Endothelial cell of umbilical vein (primary cell): Measurements from ENCODE around the gene ANO6. TPM values are rescaled to one million over a fixed set of nuclear protein-coding genes. Genes with fewer than 3 reads are reported as not detected.

Source experiments
- BruUV-seq: library from RNA; stranded (reverse); fragments of 400-500 nt; replicated peaks from 2 replicates; lab custom pipeline; 2021; lab: Mats Ljungman, UMichigan
- CTCF ChIA-PET: fragments of 300-600, 350-600 bp; sonication (Branson Sonifier 250); formaldehyde crosslinking; loops from one replicate; lab custom pipeline; 2021; ENCODE audit warnings: antibody characterized with exemption, inconsistent platforms; lab: Charles Lee
- POLR2A ChIA-PET: fragments of 300-600, 350-600 bp; sonication (Branson Sonifier 250); formaldehyde crosslinking; loops from one replicate; lab custom pipeline; 2021; ENCODE audit warnings: antibody characterized with exemption, inconsistent platforms; lab: Charles Lee
- DNase-seq: peaks from one replicate; pipeline ENCODE4 v3.0.0-alpha.2; 2011; ENCODE audit warnings: low read depth, low spot score
- FAIRE-seq: peaks from 2 replicates; lab custom pipeline; 2011; peaks lifted over from hg19 to GRCh38; lab: Jason Lieb, UNC
- H2AFZ ChIP-seq: 2 replicates; pipeline ENCODE4 v1.6.0; 2012; ENCODE audit warnings: low read depth, low read length, control low read depth, inconsistent platforms
- H3K27ac ChIP-seq: 2 replicates; pipeline ENCODE4 v1.5.1; 2011; ENCODE audit warnings: low read depth, mild to moderate bottlenecking, control low read depth, low read length, moderate library complexity; ENCODE audit not compliant: insufficient read depth
- H3K27me3 ChIP-seq, 2 experiments: 2 replicates each; pipeline versions ENCODE4 v1.6.0 to v1.6.1; 2011; ENCODE audit warnings: low read length in 2 of 2, mixed read lengths in 1 of 2; ENCODE audit not compliant: control insufficient read depth in 2 of 2, insufficient read depth in 2 of 2
- H3K36me3 ChIP-seq, 2 experiments: 2 replicates in 1 of 2; 3 replicates in 1 of 2; pipeline ENCODE4 v1.5.1; 2011; ENCODE audit warnings: low read length in 2 of 2, mild to moderate bottlenecking in 1 of 2, moderate library complexity in 1 of 2; ENCODE audit not compliant: control insufficient read depth in 2 of 2, insufficient read depth in 2 of 2; ENCODE audit errors: extremely low read depth in 1 of 2
- H3K4me1 ChIP-seq: 3 replicates; pipeline ENCODE4 v1.5.1; 2011; ENCODE audit warnings: mild to moderate bottlenecking, low read length; ENCODE audit not compliant: control insufficient read depth, insufficient read depth; ENCODE audit errors: extremely low read depth
- H3K4me2 ChIP-seq: 2 replicates; pipeline ENCODE4 v1.6.1; 2011; ENCODE audit warnings: low read length, control low read depth, mixed read lengths; ENCODE audit not compliant: insufficient read depth
- H3K4me3 ChIP-seq, 3 experiments: fragments of 200-600 bp in 1 of 3; sonication (generic), shearing (Covaris generic) in 1 of 3; replicated peaks in 1 of 3; 2 replicates each; pipeline ENCODE4 v1.5.1; 2011 to 2016; ENCODE audit warnings: control low read depth in 3 of 3, low read length in 3 of 3, mild to moderate bottlenecking in 2 of 3, inconsistent platforms in 1 of 3, low read depth in 1 of 3, moderate library complexity in 1 of 3; ENCODE audit not compliant: insufficient read depth in 1 of 3
- H3K79me2 ChIP-seq: 2 replicates; pipeline ENCODE4 v1.6.0; 2012; ENCODE audit warnings: low read length, inconsistent platforms; ENCODE audit not compliant: control insufficient read depth, insufficient read depth
- H3K9ac ChIP-seq: replicated peaks from 2 replicates; pipeline ENCODE3; 2011; ENCODE audit warnings: low read length, control low read depth; ENCODE audit not compliant: insufficient read depth; ENCODE audit errors: extremely low read depth
- H3K9me1 ChIP-seq: replicated peaks from 3 replicates; pipeline ENCODE4 v1.6.0; 2011; ENCODE audit warnings: mild to moderate bottlenecking, low read length; ENCODE audit not compliant: control insufficient read depth, insufficient read depth; ENCODE audit errors: extremely low read depth
- H3K9me3 ChIP-seq: replicated peaks from 2 replicates; pipeline ENCODE4 v1.5.1; 2012; ENCODE audit warnings: low read length, inconsistent platforms; ENCODE audit not compliant: control insufficient read depth, insufficient read depth
- H4K20me1 ChIP-seq: replicated peaks from 2 replicates; pipeline ENCODE3; 2011; ENCODE audit warnings: mild to moderate bottlenecking, low read length; ENCODE audit not compliant: control insufficient read depth, insufficient read depth; ENCODE audit errors: extremely low read depth
- EZH2 ChIP-seq: IDR thresholded peaks from 2 replicates; pipeline ENCODE4 v1.6.1; 2012; ENCODE audit warnings: borderline replicate concordance, low read depth, mild to moderate bottlenecking, moderate library complexity, low read length, inconsistent platforms; ENCODE audit not compliant: severe bottlenecking
- FOS ChIP-seq: IDR thresholded peaks from 2 replicates; pipeline ENCODE4 v1.6.1; 2011; ENCODE audit warnings: mild to moderate bottlenecking, low read length, moderate library complexity, borderline replicate concordance; ENCODE audit not compliant: insufficient read depth
- GATA2 ChIP-seq: IDR thresholded peaks from 2 replicates; pipeline ENCODE4 v1.7.0; 2011; ENCODE audit warnings: low read depth, mild to moderate bottlenecking, moderate library complexity, mixed read lengths, low read length; ENCODE audit not compliant: insufficient read length, insufficient read depth
- JUN ChIP-seq: IDR thresholded peaks from 2 replicates; pipeline ENCODE4 v1.6.1; 2011; ENCODE audit warnings: borderline replicate concordance, low read depth; ENCODE audit not compliant: insufficient read length, insufficient read depth
- MAX ChIP-seq: IDR thresholded peaks from 2 replicates; pipeline ENCODE4 v1.6.1; 2011; ENCODE audit not compliant: insufficient read depth, insufficient read length
- MYC ChIP-seq: IDR thresholded peaks from one replicate; pipeline ENCODE4 v1.6.1; 2011; ENCODE audit warnings: mild to moderate bottlenecking, low read depth, low read length
- POLR2A ChIP-seq: IDR thresholded peaks from 2 replicates; pipeline ENCODE4 v1.6.1; 2012; ENCODE audit warnings: low read depth, mild to moderate bottlenecking, control low read depth, low read length
- POLR2AphosphoS5 ChIP-seq: IDR thresholded peaks from 2 replicates; pipeline ENCODE4 v1.6.1; 2012; ENCODE audit warnings: low read depth, mild to moderate bottlenecking, control low read depth, low read length, moderate library complexity; ENCODE audit not compliant: insufficient read depth
- dilution Hi-C: fragments of 300-500 bp; cut with MboI; formaldehyde crosslinking; loops from one replicate; pipeline ENCODE4 v1.15.0; 2019; ENCODE audit warnings: low sequenced_read_pairs; ENCODE audit not compliant: extremely low pct_ligation_motif_present
- intact Hi-C: fragments of 100-400 bp; cut with micrococcal nuclease; formaldehyde crosslinking; loops from one replicate; pipeline ENCODE4 v1.10.0; 2022
- polyA plus RNA-seq, 4 experiments: library from polyadenylated mRNA; depleted of rRNA in 3 of 4; stranded (reverse) in 3 of 4; unstranded in 1 of 4; fragments of >200 nt; gene quantifications; 2 replicates each; pipeline versions ENCODE4 v1.2.1 to v1.2.3, GENCODE V29; 2011 to 2012; ENCODE audit warnings: missing spikeins in 1 of 4
- total RNA-seq: library from RNA; stranded (reverse); gene quantifications from 2 replicates; pipeline ENCODE4 v1.2.3, GENCODE V29; 2021
- TF ChIP-seq, protein P1 (sequence below), 2 donors: IDR thresholded peaks; 1 replicate in 1 of 2; 2 replicates in 1 of 2; pipeline ENCODE4 v1.5.1; 2011; ENCODE audit warnings: low read length in 2 of 2, mild to moderate bottlenecking in 2 of 2, moderate library complexity in 2 of 2, control low read depth in 1 of 2, inconsistent platforms in 1 of 2, low read depth in 1 of 2; ENCODE audit not compliant: insufficient read depth in 1 of 2; ENCODE audit errors: extremely low read depth in 1 of 2

Gene ANO6
- total and polyA plus RNA-seq, 2 donors (not counting 3 experiments of a cell fraction or from before 2014, with no cell fraction given), result 21.3 to 67.6 TPM

GRCh38 chr12:45381351-45381750, 165.5 kb downstream of the ANO6 start:
- Histone ChIP-seq H3K27ac (no peak overlapping the region), H3K9me1 (no peaks in the 10 kb centered on the region), H3K4me3 (no peak overlapping the region), H3K9me3 (no peaks in the 10 kb centered on the region), H3K4me1 (peaks cover 30% of the 10 kb centered on the region), H3K4me2 (no peak overlapping the region), H4K20me1 (peaks cover 2% of the 10 kb centered on the region), H3K9ac (no peak overlapping the region), H3K36me3 (peaks cover 3 to 15% of the 10 kb centered on the region in 2 experiments), H2AFZ (no peak overlapping the region), H3K79me2 (no peaks in the 10 kb centered on the region), H3K27me3 (no peaks in the 10 kb centered on the region)
- no peak for DNase-seq
- ChIA-PET CTCF (no interaction called here), POLR2A (no interaction called here)
- no TSS peak for BruUV-seq
- dilution Hi-C loops (no loop called here), intact Hi-C loops (no loop called here)
- no peak for FAIRE-seq
- TF ChIP-seq MYC (no peak), EZH2 (no peak), JUN (no peak), MAX (no peak), GATA2 (no peak), POLR2A (no peak), FOS (no peak), POLR2AphosphoS5 (no peak)
- TF ChIP-seq, protein P1, sequence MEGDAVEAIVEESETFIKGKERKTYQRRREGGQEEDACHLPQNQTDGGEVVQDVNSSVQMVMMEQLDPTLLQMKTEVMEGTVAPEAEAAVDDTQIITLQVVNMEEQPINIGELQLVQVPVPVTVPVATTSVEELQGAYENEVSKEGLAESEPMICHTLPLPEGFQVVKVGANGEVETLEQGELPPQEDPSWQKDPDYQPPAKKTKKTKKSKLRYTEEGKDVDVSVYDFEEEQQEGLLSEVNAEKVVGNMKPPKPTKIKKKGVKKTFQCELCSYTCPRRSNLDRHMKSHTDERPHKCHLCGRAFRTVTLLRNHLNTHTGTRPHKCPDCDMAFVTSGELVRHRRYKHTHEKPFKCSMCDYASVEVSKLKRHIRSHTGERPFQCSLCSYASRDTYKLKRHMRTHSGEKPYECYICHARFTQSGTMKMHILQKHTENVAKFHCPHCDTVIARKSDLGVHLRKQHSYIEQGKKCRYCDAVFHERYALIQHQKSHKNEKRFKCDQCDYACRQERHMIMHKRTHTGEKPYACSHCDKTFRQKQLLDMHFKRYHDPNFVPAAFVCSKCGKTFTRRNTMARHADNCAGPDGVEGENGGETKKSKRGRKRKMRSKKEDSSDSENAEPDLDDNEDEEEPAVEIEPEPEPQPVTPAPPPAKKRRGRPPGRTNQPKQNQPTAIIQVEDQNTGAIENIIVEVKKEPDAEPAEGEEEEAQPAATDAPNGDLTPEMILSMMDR (IDR thresholded peaks at IDR 0.05; ENCODE audit: extremely low read depth in 1 of 2, insufficient read depth in 1 of 2, low read depth in 1 of 2, low read length in 2 of 2), result no peak
